Fibroblast of pulmonary artery (primary cell): ENCODE measurements around the gene EID2.

Experiments
- DNase-seq: peaks from one replicate; pipeline ENCODE4 v3.0.0-alpha.2; 2010; ENCODE audit warnings: low read depth
- H3K4me3 ChIP-seq: replicated peaks from 2 replicates; pipeline ENCODE4 v1.5.1; 2011; ENCODE audit warnings: low read depth, mild to moderate bottlenecking, control low read depth, low read length, moderate library complexity
- TF ChIP-seq, protein P1 (sequence below): IDR thresholded peaks from 2 replicates; pipeline ENCODE4 v1.5.1; 2011; ENCODE audit warnings: mild to moderate bottlenecking, control low read depth, low read length, inconsistent platforms; ENCODE audit errors: missing control alignments

Gene EID2

DNA sequence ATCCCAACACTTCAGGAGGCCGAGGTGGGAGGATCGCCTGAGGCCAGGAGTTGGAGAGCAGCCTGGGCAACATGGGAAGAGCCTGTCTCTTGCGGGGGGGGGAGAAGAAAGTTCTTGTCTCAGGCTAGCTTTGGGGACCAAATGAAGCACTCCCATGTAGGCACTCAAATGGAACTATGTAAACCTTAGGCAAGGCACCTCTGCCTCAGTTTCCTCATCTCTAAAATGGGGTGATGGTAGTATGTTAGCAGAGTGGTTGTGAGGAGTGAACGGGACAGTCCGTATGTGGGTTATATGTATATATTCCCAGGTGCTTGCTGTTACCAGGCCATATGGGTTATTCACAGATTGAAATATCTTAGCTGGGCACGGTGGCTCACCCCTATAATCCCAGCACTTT lies 47.7 kb downstream of the EID2 start:
- no peak overlapping the region for H3K4me3 ChIP-seq
- DNase-seq, result no peak
- TF ChIP-seq, protein P1, sequence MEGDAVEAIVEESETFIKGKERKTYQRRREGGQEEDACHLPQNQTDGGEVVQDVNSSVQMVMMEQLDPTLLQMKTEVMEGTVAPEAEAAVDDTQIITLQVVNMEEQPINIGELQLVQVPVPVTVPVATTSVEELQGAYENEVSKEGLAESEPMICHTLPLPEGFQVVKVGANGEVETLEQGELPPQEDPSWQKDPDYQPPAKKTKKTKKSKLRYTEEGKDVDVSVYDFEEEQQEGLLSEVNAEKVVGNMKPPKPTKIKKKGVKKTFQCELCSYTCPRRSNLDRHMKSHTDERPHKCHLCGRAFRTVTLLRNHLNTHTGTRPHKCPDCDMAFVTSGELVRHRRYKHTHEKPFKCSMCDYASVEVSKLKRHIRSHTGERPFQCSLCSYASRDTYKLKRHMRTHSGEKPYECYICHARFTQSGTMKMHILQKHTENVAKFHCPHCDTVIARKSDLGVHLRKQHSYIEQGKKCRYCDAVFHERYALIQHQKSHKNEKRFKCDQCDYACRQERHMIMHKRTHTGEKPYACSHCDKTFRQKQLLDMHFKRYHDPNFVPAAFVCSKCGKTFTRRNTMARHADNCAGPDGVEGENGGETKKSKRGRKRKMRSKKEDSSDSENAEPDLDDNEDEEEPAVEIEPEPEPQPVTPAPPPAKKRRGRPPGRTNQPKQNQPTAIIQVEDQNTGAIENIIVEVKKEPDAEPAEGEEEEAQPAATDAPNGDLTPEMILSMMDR, result no peak

DNA sequence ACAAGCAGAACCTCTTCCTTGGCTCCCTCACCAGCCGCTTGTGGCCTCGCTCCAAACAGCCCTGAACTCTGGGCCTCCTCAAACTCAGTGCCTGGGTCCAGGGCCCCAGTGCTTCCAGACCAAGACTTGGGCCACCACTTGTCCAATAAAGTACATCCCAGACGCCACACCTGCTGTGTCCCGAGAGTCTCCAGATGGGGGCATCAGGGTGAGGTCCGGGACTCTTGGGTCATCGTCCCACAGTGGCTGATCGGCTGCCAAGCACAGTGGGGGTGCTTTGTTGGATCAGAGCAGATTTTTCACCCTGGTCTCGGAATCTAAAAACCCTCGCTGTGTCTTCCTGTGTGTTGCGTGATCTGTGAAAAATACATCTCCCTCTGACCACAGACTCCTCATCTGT lies 50.2 kb downstream of the EID2 start:
- TF ChIP-seq, protein P1, result no peak
- no peak for DNase-seq

More for the DNA sequence above, 50.2 kb downstream of the EID2 start:
- H3K4me3 ChIP-seq, result no peak overlapping the region
